T-cell (primary cell): ENCODE data around the gene ERG. TPM values are rescaled to one million over a fixed set of nuclear protein-coding genes. Genes with fewer than 3 reads are reported as not detected.

Source experiments
- ATAC-seq, 4 experiments: fragments of 200-7000 bp in 3 of 4; fragments of 150-1000 bp in 1 of 4; cut with Tn5 transposase; replicated peaks in 1 of 4; 1 replicate in 3 of 4; 2 replicates in 1 of 4; pipeline ENCODE4 v1.10.0; 2021; ENCODE audit warnings: moderate library complexity in 3 of 4, mild to moderate bottlenecking in 2 of 4, moderate number of reproducible peaks in 1 of 4
- CTCF ChIA-PET, 2 donors: fragments of 300-600 bp; sonication (Branson Sonifier 250); formaldehyde crosslinking; loops; one replicate each; lab custom pipeline; 2022; ENCODE audit warnings: antibody characterized with exemption in 2 of 2; lab: Charles Lee
- POLR2A ChIA-PET, 2 donors: fragments of 300-600 bp; sonication (Branson Sonifier 250); formaldehyde crosslinking; loops; one replicate each; lab custom pipeline; 2022; ENCODE audit warnings: antibody characterized with exemption in 2 of 2; lab: Charles Lee
- DNase-seq, 35 experiments: peaks; one replicate each; pipeline versions ENCODE4 v3.0.0 to v3.0.0-alpha.2; 2013 to 2023
- H3K27ac ChIP-seq: one replicate; pipeline ENCODE4 v1.5.1; 2013; ENCODE audit warnings: low read length
- H3K27me3 ChIP-seq, 2 experiments: replicated peaks in 1 of 2; 1 replicate in 1 of 2; 2 replicates in 1 of 2; pipeline versions ENCODE4 v1.6.1 to v1.7.0; 2013; ENCODE audit warnings: low read length in 1 of 2, mixed read lengths in 1 of 2; ENCODE audit not compliant: control insufficient read depth in 2 of 2, insufficient read depth in 2 of 2; ENCODE audit errors: extremely low read depth in 1 of 2
- H3K36me3 ChIP-seq, 2 donors: 1 replicate in 1 of 2; 2 replicates in 1 of 2; pipeline versions ENCODE4 v1.6.1 to v1.7.0; 2013; ENCODE audit warnings: low read length in 1 of 2; ENCODE audit not compliant: control insufficient read depth in 2 of 2, insufficient read depth in 1 of 2; ENCODE audit errors: extremely low read depth in 1 of 2
- H3K4me1 ChIP-seq, 2 experiments: 1 replicate in 1 of 2; 2 replicates in 1 of 2; pipeline versions ENCODE4 v1.6.1 to v1.7.0; 2013; ENCODE audit warnings: low read length in 2 of 2, mixed read lengths in 1 of 2; ENCODE audit not compliant: insufficient read depth in 2 of 2, control insufficient read depth in 1 of 2; ENCODE audit errors: extremely low read depth in 1 of 2
- H3K4me3 ChIP-seq, 2 donors: 1 replicate in 1 of 2; 2 replicates in 1 of 2; pipeline versions ENCODE4 v1.5.1 to v1.7.0; 2013; ENCODE audit warnings: mild to moderate bottlenecking in 2 of 2, low read length in 1 of 2, moderate library complexity in 1 of 2; ENCODE audit not compliant: control insufficient read depth in 1 of 2; ENCODE audit errors: extremely low read depth in 1 of 2
- H3K9me3 ChIP-seq: 2 replicates; pipeline ENCODE4 v1.7.0; 2013
- H3K27ac Mint-ChIP-seq, 2 donors: one replicate each; pipeline ENCODE4 v1.8.0; 2020 to 2021; ENCODE audit warnings: mild to moderate bottlenecking in 2 of 2, mixed read lengths in 2 of 2
- H3K27me3 Mint-ChIP-seq, 2 donors: one replicate each; pipeline ENCODE4 v1.8.0; 2021 to 2022; ENCODE audit warnings: mixed read lengths in 2 of 2
- H3K36me3 Mint-ChIP-seq: one replicate; pipeline ENCODE4 v1.8.0; 2021; ENCODE audit warnings: mixed read lengths
- H3K4me1 Mint-ChIP-seq, 3 donors: one replicate each; pipeline ENCODE4 v1.8.0; 2020 to 2022; ENCODE audit warnings: mixed read lengths in 3 of 3, mild to moderate bottlenecking in 1 of 3
- H3K4me3 Mint-ChIP-seq, 3 donors: one replicate each; pipeline ENCODE4 v1.8.0; 2020 to 2022; ENCODE audit warnings: mild to moderate bottlenecking in 3 of 3, mixed read lengths in 3 of 3, moderate library complexity in 3 of 3
- H3K9me3 Mint-ChIP-seq, 3 donors: one replicate each; pipeline ENCODE4 v1.8.0; 2020 to 2022; ENCODE audit warnings: mixed read lengths in 3 of 3
- WGBS: methylation state at CpG from one replicate; pipeline ENCODE4 v1.1.5; 2013; ENCODE audit warnings: missing lambda C conversion rate; ENCODE audit not compliant: insufficient coverage; 5-methylcytosine and 5-hydroxymethylcytosine counted together
- total RNA-seq, 35 experiments: library from RNA in 6 of 35; stranded (reverse) in 6 of 35; fragments of 120-200 nt in 1 of 35; gene quantifications; one replicate each; pipeline versions ENCODE4 v1.2.1 to v1.2.4 and lab custom pipeline; 2013 to 2026

ERG gene
- total RNA-seq, 5 donors from 2014 or later (not counting 1 experiment from before 2014, with no cell fraction given): 0.54 to 1.5 (median 0.85) TPM; not detected in 1

GRCh38 chr21:38494703-38495102, 3.6 kb downstream of the ERG start:
- H3K27ac Mint-ChIP-seq: no peak overlapping the region
- POLR2A ChIA-PET: no interaction called here
- H3K4me1 Mint-ChIP-seq: peaks cover 2 to 6% (median 5%) of the 10 kb centered on the region in 3 donors
- no peak overlapping the region for H3K4me3 Mint-ChIP-seq
- WGBS: 34% methylated on average over 4 of the region's 6 CpGs
- no peaks in the 10 kb centered on the region for H3K36me3 Mint-ChIP-seq
- Histone ChIP-seq H3K27ac (no peak overlapping the region), H3K27me3 (peaks cover 0 to 17% of the 10 kb centered on the region in 2 experiments), H3K9me3 (no peaks in the 10 kb centered on the region), H3K4me1 (peaks cover 0 to 2% of the 10 kb centered on the region in 2 experiments), H3K4me3 (no peak overlapping the region), H3K36me3 (no peaks in the 10 kb centered on the region)
- DNase-seq (no peak), ATAC-seq (no peak)
- H3K9me3 Mint-ChIP-seq: no peaks in the 10 kb centered on the region
- peaks cover 50 to 56% of the 10 kb centered on the region in 2 donors for H3K27me3 Mint-ChIP-seq
- CTCF ChIA-PET: interaction anchor here in 1 of 2 donors (0.7 kb wide), 1 partner anchor 649 kb away, joined by 4 read pairs; no protein-coding TSS in a partner anchor

- Mint-ChIP-seq H3K4me1 (peaks cover 2 to 6% (median 5%) of the 10 kb centered on the region in 3 donors), H3K4me3 (no peak overlapping the region), H3K27ac (no peak overlapping the region), H3K36me3 (no peaks in the 10 kb centered on the region), H3K9me3 (no peaks in the 10 kb centered on the region), H3K27me3 (peaks cover 50 to 55% of the 10 kb centered on the region in 2 donors)
- Histone ChIP-seq H3K36me3 (no peaks in the 10 kb centered on the region), H3K4me3 (no peak overlapping the region), H3K4me1 (peaks cover 0 to 2% of the 10 kb centered on the region in 2 experiments), H3K27me3 (peaks cover 0 to 17% of the 10 kb centered on the region in 2 experiments), H3K9me3 (no peaks in the 10 kb centered on the region), H3K27ac (no peak overlapping the region)
- ChIA-PET CTCF (no interaction called here), POLR2A (no interaction called here)
- ATAC-seq (no peak), DNase-seq (no peak)
- WGBS: 50% methylated on average over 1 of the region's 4 CpGs
Observed at GRCh38 chr21:38494251-38494642, 4.0 kb downstream of the ERG start.

GRCh38 chr21:38493549-38494250, 4.6 kb downstream of the ERG start:
- DNase-seq: no peak
- WGBS: 49% methylated on average over 18 of the region's 18 CpGs
- H3K4me1 Mint-ChIP-seq: peaks cover under 1 to 6% (median 2%) of the 10 kb centered on the region in 3 donors
- Histone ChIP-seq H3K27me3 (peaks cover 0 to 17% of the 10 kb centered on the region in 2 experiments), H3K9me3 (no peaks in the 10 kb centered on the region), H3K4me3 (no peak overlapping the region), H3K36me3 (no peaks in the 10 kb centered on the region), H3K27ac (no peak overlapping the region), H3K4me1 (peaks cover 0 to 2% of the 10 kb centered on the region in 2 experiments)
- peaks cover 48 to 52% of the 10 kb centered on the region in 2 donors for H3K27me3 Mint-ChIP-seq
- ATAC-seq: no peak
- POLR2A ChIA-PET: no interaction called here
- CTCF ChIA-PET: no interaction called here
- H3K9me3 Mint-ChIP-seq: no peaks in the 10 kb centered on the region
- no peak overlapping the region for H3K27ac Mint-ChIP-seq
- H3K4me3 Mint-ChIP-seq: no peak overlapping the region
- no peaks in the 10 kb centered on the region for H3K36me3 Mint-ChIP-seq

GRCh38 chr21:38492007-38492406, 6.3 kb downstream of the ERG start:
- Mint-ChIP-seq H3K27me3 (peaks cover 45 to 48% of the 10 kb centered on the region in 2 donors), H3K9me3 (no peaks in the 10 kb centered on the region), H3K27ac (no peak overlapping the region), H3K4me3 (no peak overlapping the region), H3K4me1 (no peaks in the 10 kb centered on the region), H3K36me3 (no peaks in the 10 kb centered on the region)
- Histone ChIP-seq H3K9me3 (no peaks in the 10 kb centered on the region), H3K27me3 (peaks cover 0 to 18% of the 10 kb centered on the region in 2 experiments), H3K36me3 (no peaks in the 10 kb centered on the region), H3K4me1 (peaks cover 0 to 2% of the 10 kb centered on the region in 2 experiments), H3K4me3 (no peak overlapping the region), H3K27ac (no peak overlapping the region)
- ATAC-seq (no peak), DNase-seq (no peak)
- WGBS: no CpG with 5 or more reads among the region's 3 CpGs
- POLR2A ChIA-PET: no interaction called here
- CTCF ChIA-PET: no interaction called here

- POLR2A ChIA-PET: no interaction called here
- H3K27me3 ChIP-seq: peaks cover 0 to 18% of the 10 kb centered on the region in 2 experiments
- Mint-ChIP-seq H3K4me3 (no peak overlapping the region), H3K4me1 (no peaks in the 10 kb centered on the region), H3K36me3 (no peaks in the 10 kb centered on the region), H3K9me3 (no peaks in the 10 kb centered on the region), H3K27me3 (peaks cover 48 to 50% of the 10 kb centered on the region in 2 donors), H3K27ac (no peak overlapping the region)
- DNase-seq (no peak), ATAC-seq (no peak)
- no peak overlapping the region for H3K4me3 ChIP-seq
- CTCF ChIA-PET: no interaction called here
- H3K4me1 ChIP-seq: peaks cover 0 to 2% of the 10 kb centered on the region in 2 experiments
- H3K9me3 ChIP-seq: no peaks in the 10 kb centered on the region
- H3K36me3 ChIP-seq: no peaks in the 10 kb centered on the region
- WGBS: 89% methylated on average over 5 of the region's 5 CpGs
- no peak overlapping the region for H3K27ac ChIP-seq
Observed at GRCh38 chr21:38491536-38491935, 6.7 kb downstream of the ERG start.

- 59% methylated on average over 6 of the region's 12 CpGs for WGBS
- Mint-ChIP-seq H3K9me3 (no peaks in the 10 kb centered on the region), H3K27me3 (peaks cover 45 to 47% of the 10 kb centered on the region in 2 donors), H3K27ac (no peak overlapping the region), H3K36me3 (no peaks in the 10 kb centered on the region), H3K4me3 (no peak overlapping the region), H3K4me1 (no peaks in the 10 kb centered on the region)
- Histone ChIP-seq H3K27me3 (peaks cover 0 to 20% of the 10 kb centered on the region in 2 experiments), H3K36me3 (no peaks in the 10 kb centered on the region), H3K9me3 (no peaks in the 10 kb centered on the region), H3K4me1 (peaks cover 0 to 2% of the 10 kb centered on the region in 2 experiments), H3K27ac (no peak overlapping the region), H3K4me3 (no peak overlapping the region)
- DNase-seq (no peak), ATAC-seq (no peak)
- ChIA-PET CTCF (interaction anchor here in 1 of 2 donors (0.6 kb wide), 1 partner anchor 628 kb away, joined by 3 read pairs; no protein-coding TSS in a partner anchor), POLR2A (no interaction called here)
Observed at GRCh38 chr21:38490411-38491020, 7.8 kb downstream of the ERG start.
